22Rv1 (cell line): ENCODE results near the gene HOXD8.

Experiments used
- H3K27ac ChIP-seq: fragments of 450-650 bp; 2 replicates; pipeline ENCODE4 v1.5.1; 2017
- ZFX ChIP-seq: fragments of 450-650 bp; IDR thresholded peaks from 2 replicates; pipeline ENCODE4 v1.6.1; 2017; ENCODE audit warnings: antibody characterized with exemption, borderline replicate concordance
- TF ChIP-seq, protein P1 (sequence below): fragments of 450-650 bp; IDR thresholded peaks from 2 replicates; pipeline ENCODE4 v1.5.1; 2017; ENCODE audit warnings: mild to moderate bottlenecking

Gene HOXD8

DNA sequence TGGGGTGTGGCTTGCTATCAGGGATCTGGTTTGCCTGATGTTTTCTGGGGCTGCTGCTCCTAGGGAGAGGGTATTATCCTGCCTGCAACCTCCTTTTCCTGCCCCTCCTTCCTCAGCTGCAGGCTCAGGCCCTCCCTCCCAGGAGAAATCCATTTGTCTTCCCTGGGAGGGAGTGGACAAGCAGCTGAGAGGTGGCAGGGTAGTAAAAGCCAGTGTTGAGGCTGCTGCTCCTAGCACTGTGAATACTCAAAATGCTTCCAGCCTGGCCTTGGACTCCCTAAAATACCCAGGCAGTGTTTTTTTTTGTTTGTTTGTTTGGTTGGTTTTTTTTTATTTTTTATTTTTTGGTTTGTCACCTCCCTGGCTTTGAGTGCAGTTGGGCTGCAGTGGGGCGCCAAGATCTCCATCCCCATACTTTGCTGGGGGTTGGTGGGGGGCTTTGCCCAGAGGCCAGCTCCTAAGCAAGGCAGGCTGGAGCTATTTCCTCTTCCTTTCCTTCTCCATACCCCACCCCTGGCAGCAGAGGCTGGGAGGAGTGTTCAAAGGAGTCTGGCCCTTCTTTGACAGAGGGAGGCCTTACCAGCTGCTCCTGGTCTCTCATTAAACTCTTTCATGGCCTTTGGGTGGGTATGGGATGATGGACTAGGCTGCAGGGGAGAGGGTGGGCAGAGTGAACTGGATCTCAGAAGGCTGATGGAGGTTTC, 41.2 kb downstream of the HOXD8 start:
- TF ChIP-seq, protein P1, sequence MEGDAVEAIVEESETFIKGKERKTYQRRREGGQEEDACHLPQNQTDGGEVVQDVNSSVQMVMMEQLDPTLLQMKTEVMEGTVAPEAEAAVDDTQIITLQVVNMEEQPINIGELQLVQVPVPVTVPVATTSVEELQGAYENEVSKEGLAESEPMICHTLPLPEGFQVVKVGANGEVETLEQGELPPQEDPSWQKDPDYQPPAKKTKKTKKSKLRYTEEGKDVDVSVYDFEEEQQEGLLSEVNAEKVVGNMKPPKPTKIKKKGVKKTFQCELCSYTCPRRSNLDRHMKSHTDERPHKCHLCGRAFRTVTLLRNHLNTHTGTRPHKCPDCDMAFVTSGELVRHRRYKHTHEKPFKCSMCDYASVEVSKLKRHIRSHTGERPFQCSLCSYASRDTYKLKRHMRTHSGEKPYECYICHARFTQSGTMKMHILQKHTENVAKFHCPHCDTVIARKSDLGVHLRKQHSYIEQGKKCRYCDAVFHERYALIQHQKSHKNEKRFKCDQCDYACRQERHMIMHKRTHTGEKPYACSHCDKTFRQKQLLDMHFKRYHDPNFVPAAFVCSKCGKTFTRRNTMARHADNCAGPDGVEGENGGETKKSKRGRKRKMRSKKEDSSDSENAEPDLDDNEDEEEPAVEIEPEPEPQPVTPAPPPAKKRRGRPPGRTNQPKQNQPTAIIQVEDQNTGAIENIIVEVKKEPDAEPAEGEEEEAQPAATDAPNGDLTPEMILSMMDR: no peak
- no peak for TF ChIP-seq ZFX
- H3K27ac ChIP-seq: no peak overlapping the region

DNA sequence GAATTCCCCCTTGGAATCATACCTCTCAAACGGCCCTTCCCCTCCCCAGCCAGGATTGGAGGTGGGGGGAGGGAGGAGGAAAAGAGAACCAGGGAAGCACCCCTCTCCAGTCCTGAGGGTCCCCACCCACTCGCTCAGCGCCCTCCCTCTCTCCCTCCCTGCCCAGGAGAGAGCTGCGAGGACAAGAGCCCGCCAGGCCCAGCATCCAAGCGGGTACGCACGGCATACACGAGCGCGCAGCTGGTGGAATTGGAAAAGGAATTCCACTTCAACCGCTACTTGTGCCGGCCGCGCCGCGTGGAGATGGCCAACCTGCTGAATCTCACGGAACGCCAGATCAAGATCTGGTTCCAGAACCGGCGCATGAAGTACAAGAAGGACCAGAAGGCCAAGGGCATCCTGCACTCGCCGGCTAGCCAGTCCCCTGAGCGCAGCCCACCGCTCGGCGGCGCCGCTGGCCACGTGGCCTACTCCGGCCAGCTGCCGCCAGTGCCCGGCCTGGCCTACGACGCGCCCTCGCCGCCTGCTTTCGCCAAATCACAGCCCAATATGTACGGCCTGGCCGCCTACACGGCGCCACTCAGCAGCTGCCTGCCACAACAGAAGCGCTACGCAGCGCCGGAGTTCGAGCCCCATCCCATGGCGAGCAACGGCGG, 42.0 kb downstream of the HOXD8 start:
- no peak overlapping the region for H3K27ac ChIP-seq
- no peak for TF ChIP-seq ZFX
- TF ChIP-seq, protein P1: no peak

DNA sequence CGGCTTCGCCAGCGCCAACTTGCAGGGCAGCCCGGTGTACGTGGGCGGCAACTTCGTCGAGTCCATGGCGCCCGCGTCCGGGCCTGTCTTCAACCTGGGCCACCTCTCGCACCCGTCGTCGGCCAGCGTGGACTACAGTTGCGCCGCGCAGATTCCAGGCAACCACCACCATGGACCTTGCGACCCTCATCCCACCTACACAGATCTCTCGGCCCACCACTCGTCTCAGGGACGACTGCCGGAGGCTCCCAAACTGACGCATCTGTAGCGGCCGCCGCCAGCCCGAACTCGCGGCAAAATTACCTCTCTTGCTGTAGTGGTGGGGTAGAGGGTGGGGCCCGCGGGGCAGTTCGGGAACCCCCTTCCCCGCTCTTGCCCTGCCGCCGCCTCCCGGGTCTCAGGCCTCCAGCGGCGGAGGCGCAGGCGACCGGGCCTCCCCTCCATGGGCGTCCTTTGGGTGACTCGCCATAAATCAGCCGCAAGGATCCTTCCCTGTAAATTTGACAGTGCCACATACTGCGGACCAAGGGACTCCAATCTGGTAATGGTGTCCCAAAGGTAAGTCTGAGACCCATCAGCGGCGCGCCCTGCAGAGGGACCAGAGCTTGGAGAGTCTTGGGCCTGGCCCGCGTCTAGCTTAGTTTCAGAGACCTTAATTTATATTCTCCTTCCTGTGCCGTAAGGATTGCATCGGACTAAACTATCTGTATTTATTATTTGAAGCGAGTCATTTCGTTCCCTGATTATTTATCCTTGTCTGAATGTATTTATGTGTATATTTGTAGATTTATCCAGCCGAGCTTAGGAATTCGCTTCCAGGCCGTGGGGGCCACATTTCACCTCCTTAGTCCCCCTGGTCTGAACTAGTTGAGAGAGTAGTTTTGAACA, 42.7 kb downstream of the HOXD8 start:
- H3K27ac ChIP-seq: no peak overlapping the region
- no peak for TF ChIP-seq ZFX
- TF ChIP-seq, protein P1: no peak

DNA sequence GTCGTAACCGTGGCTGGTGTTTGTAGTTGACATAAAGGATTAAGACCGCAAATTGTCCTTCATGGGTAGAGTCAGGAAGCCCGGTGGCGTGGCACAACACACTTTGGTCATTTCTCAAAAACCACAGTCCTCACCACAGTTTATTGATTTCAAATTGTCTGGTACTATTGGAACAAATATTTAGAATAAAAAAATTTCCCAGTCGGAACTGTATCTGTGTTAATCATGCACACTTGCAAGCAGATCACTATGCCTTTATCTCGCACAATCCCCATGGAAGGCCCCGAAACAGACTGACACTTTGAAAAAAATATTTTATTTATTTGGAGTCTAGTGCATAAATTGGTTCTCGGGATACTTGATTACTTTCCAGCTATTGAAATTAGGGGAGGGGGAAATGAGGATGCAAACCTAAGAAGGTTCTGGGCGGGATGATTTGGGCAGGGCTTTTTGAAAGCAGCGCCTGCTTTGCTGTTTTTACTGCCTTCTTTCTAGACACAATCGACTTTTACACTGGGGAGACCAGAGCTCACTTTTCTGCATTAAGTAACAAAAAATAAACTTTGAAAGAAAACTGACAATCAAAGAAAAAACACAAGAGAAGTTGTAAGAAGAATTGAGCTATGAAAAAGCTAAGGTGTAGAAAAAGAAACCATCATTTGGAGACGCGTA, 43.5 kb downstream of the HOXD8 start:
- TF ChIP-seq, protein P1: no peak
- TF ChIP-seq ZFX: no peak
- H3K27ac ChIP-seq: no peak overlapping the region

DNA sequence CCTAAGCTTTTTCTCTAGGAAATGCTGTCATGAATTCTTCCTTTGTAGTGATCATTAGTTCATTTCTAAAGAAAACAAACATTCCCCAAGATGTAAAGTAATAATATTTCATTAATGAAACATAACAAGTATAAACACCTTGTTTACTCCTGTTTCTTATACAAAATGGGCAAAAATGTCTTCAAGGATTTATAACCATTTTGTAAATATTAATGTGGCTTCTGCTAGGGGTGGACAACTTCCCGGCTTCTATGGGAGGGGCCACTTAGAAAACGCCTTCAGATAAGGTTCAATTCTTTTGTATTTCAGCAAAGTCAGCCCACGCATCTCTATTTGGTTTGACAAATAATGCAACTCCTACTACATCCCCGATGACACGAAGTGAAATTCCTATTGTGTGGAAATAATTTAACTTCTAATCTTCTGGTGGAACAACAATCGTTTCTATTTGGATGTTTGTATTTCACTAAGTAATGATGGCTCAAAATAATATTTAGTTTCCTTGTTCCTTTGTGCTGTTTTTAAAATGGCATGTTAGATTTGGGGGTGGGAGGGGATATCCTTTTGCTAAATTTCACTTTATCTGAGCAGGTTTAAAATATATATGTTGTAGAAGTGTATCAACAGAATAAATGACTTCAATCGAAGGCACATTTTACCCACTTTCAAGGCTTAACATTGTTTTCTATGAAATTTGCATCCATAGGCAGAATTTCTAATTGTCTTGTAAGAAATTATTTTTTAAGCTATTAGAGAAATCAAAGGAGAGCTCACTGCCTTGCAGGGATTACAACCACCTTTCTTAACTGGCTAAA, 44.3 kb downstream of the HOXD8 start:
- TF ChIP-seq ZFX: no peak
- TF ChIP-seq, protein P1: no peak

DNA sequence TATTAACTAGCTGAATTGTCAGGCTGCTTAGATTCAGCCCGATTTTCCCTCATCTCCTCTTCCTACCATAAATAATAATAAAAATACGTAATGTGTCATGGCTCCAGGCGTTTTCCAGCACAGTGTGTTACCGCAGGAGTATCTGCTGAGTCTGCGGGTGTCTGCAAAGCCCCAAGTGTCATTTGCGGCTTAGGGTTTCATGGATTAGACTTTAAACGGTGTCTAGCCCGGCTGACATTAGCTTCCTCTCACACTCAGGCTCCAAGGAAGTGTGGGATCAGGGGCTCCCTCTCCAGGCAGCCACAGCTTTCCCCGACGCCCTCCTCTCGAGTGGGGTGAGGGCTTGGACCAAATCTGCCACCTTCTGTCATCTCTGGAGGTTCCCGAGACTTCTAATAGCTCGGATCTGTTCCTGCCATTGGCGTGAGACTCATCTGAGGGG, 44.9 kb downstream of the HOXD8 start:
- H3K27ac ChIP-seq: no peak overlapping the region
- TF ChIP-seq, protein P1: no peak
- no peak for TF ChIP-seq ZFX

More for the DNA sequence above, 44.3 kb downstream of the HOXD8 start:
- no peak overlapping the region for H3K27ac ChIP-seq
